Tibial artery (tissue), 4 donors: ENCODE results near the gene TTPAL.

Source experiments
- DNase-seq, 2 donors: peaks; one replicate each; pipeline ENCODE4 v3.0.0-alpha.2; 2019
- H3K27ac ChIP-seq, 2 donors: fragments of 200-600 bp; sonication (generic) in 1 of 2; 1 replicate in 1 of 2; 2 replicates in 1 of 2; pipeline ENCODE4 v1.5.1; 2018 to 2019; ENCODE audit warnings: mild to moderate bottlenecking in 1 of 2
- H3K27me3 ChIP-seq, 2 donors: fragments of 200-600 bp; sonication (generic) in 1 of 2; one replicate each; pipeline versions ENCODE4 v1.5.1 to v1.6.0; 2016 to 2019
- H3K36me3 ChIP-seq, 3 donors: fragments of 200-600 bp; sonication (generic) in 2 of 3; one replicate each; pipeline ENCODE4 v1.5.1; 2016 to 2019; ENCODE audit warnings: mild to moderate bottlenecking in 2 of 3
- H3K4me1 ChIP-seq, 4 donors: fragments of 200-600 bp; sonication (generic) in 2 of 4; 1 replicate in 3 of 4; 2 replicates in 1 of 4; pipeline ENCODE4 v1.5.1; 2016 to 2019
- H3K4me3 ChIP-seq, 2 donors: fragments of 200-600 bp; sonication (generic) in 1 of 2; 1 replicate in 1 of 2; 2 replicates in 1 of 2; pipeline ENCODE4 v1.5.1; 2018 to 2019; ENCODE audit warnings: mild to moderate bottlenecking in 2 of 2
- H3K9me3 ChIP-seq, 3 donors: fragments of 200-600 bp; sonication (generic) in 1 of 3; one replicate each; pipeline ENCODE4 v1.5.1; 2016 to 2019
- intact Hi-C: fragments of 100-400 bp; cut with DNase I; formaldehyde crosslinking; loops from one replicate; pipeline ENCODE4 v1.15.0; 2023; ENCODE audit warnings: low total_unique reads
- TF ChIP-seq, protein P1 (sequence below), 2 experiments: fragments of 200-600 bp in 1 of 2; fragments of 450-650 bp in 1 of 2; IDR thresholded peaks; one replicate each; pipeline ENCODE4 v1.5.1; 2017 to 2019; ENCODE audit warnings: antibody characterized with exemption in 2 of 2, mild to moderate bottlenecking in 1 of 2, moderate library complexity in 1 of 2

The TTPAL gene

GRCh38 chr20:44495802-44496481 lies 20.3 kb downstream of the TTPAL start:
- intact Hi-C loops, result no loop called here
- H3K9me3 ChIP-seq, result no peaks in the 10 kb centered on the region
- no peak for DNase-seq
- peaks cover 57 to 94% (median 82%) of the 10 kb centered on the region in 3 donors for H3K36me3 ChIP-seq
- peaks cover 0 to 36% (median 0%) of the 10 kb centered on the region in 4 donors for H3K4me1 ChIP-seq
- TF ChIP-seq, protein P1, sequence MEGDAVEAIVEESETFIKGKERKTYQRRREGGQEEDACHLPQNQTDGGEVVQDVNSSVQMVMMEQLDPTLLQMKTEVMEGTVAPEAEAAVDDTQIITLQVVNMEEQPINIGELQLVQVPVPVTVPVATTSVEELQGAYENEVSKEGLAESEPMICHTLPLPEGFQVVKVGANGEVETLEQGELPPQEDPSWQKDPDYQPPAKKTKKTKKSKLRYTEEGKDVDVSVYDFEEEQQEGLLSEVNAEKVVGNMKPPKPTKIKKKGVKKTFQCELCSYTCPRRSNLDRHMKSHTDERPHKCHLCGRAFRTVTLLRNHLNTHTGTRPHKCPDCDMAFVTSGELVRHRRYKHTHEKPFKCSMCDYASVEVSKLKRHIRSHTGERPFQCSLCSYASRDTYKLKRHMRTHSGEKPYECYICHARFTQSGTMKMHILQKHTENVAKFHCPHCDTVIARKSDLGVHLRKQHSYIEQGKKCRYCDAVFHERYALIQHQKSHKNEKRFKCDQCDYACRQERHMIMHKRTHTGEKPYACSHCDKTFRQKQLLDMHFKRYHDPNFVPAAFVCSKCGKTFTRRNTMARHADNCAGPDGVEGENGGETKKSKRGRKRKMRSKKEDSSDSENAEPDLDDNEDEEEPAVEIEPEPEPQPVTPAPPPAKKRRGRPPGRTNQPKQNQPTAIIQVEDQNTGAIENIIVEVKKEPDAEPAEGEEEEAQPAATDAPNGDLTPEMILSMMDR (IDR thresholded peaks at IDR 0.05), result no peak
- no peak overlapping the region for H3K4me3 ChIP-seq
- peak overlapping the region; percentile 50 to 71 for H3K27ac ChIP-seq
- H3K27me3 ChIP-seq, result no peaks in the 10 kb centered on the region

DNA sequence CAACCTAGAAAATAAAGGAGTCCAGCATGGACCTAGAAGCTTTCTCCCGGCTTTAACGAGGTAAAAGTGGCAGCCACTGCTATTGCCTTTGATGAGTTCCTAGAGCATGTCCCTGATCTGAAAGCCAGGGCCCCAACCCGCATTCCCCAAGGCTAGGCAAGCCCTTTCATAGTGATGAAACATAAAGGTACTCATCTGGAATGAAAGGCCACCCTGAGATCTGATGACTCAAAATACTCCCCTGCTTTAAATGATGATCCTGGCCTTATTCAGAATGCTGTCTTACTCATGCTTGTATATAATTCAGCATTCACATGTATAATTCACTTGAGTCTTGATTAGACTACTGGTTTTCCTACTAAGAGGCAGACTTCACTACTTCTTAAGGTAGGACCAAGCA lies 21.3 kb downstream of the TTPAL start:
- Histone ChIP-seq H3K27me3 (no peaks in the 10 kb centered on the region), H3K4me1 (peaks cover 0 to 29% (median 0%) of the 10 kb centered on the region in 4 donors), H3K9me3 (no peaks in the 10 kb centered on the region), H3K27ac (peak overlapping the region; percentile 3 to 71), H3K36me3 (peaks cover 67 to 94% (median 85%) of the 10 kb centered on the region in 3 donors), H3K4me3 (no peak overlapping the region)
- intact Hi-C loops, result no loop called here
- TF ChIP-seq, protein P1 (IDR thresholded peaks at IDR 0.05), result no peak
- no peak for DNase-seq

DNA sequence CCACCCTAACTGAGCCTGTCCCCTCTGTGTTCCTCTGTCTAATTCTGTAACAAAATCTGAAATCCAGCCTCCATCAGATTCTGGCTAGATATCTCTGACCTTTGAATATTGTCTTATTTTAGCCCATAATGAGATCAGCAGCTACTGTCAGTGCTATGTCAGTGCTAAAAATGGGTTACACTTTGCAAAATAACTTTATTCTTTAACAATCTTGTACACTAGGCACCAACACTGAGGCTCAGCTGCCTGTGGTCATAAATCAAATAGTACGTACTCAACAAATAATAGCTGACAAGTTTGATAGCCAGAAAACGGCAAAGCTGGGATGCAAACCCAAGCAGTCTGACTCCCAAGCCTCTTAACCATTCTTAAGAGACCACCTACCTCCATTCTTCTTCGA lies 22.1 kb downstream of the TTPAL start:
- Histone ChIP-seq H3K9me3 (no peaks in the 10 kb centered on the region), H3K4me1 (peaks cover 0 to 26% (median 0%) of the 10 kb centered on the region in 4 donors), H3K36me3 (peaks cover 67 to 94% (median 85%) of the 10 kb centered on the region in 3 donors), H3K27ac (peak overlapping the region; percentile 3 to 71), H3K27me3 (no peaks in the 10 kb centered on the region), H3K4me3 (no peak overlapping the region)
- TF ChIP-seq, protein P1 (IDR thresholded peaks at IDR 0.05), result no peak
- intact Hi-C loops, result no loop called here
- DNase-seq, result no peak

DNA sequence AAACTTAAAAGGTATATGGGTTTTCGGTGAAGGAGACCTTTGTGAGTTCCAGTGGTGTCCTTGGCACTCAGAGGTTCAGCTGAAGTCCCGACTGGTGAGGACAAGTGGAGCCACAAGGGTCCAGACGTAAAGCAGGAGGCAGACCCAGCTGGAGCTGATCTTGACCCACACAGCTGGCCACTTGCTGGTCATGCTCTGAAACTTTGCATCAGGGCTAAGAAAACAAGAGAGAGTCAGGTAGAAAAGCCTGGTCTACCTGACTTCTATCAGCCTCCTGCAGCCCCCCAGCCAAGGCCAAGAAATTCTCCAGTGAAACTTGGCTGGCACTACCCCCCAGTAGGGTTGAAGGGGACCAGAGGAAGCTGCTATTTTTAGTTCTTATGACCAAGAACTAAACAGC lies 24.5 kb downstream of the TTPAL start:
- no peak overlapping the region for H3K4me3 ChIP-seq
- no peak for DNase-seq
- peaks cover 0 to 5% (median 0%) of the 10 kb centered on the region in 4 donors for H3K4me1 ChIP-seq
- H3K27ac ChIP-seq, result no peak overlapping the region
- intact Hi-C loops, result no loop called here
- no peaks in the 10 kb centered on the region for H3K27me3 ChIP-seq
- TF ChIP-seq, protein P1 (IDR thresholded peaks at IDR 0.05), result no peak
- peaks cover 76 to 97% (median 89%) of the 10 kb centered on the region in 3 donors for H3K36me3 ChIP-seq
- H3K9me3 ChIP-seq, result no peaks in the 10 kb centered on the region

GRCh38 chr20:44501448-44501847 lies 25.8 kb downstream of the TTPAL start:
- intact Hi-C loops, result no loop called here
- Histone ChIP-seq H3K4me1 (no peaks in the 10 kb centered on the region), H3K36me3 (peaks cover 88 to 97% (median 88%) of the 10 kb centered on the region in 3 donors), H3K9me3 (no peaks in the 10 kb centered on the region), H3K27ac (no peak overlapping the region), H3K4me3 (no peak overlapping the region), H3K27me3 (no peaks in the 10 kb centered on the region)
- TF ChIP-seq, protein P1 (IDR thresholded peaks at IDR 0.05), result no peak
- DNase-seq, result no peak
